ENCODE measurements around the gene TOX2. TPM values are rescaled to one million over a fixed set of nuclear protein-coding genes. Genes with fewer than 3 reads are reported as not detected.

The TOX2 gene
- total and polyA plus RNA-seq, 2 of the 8 experiments (the other 6 are each of a cell fraction or from before 2014, with no cell fraction given), result 1.8 to 3.4 TPM

- Histone ChIP-seq H3K4ac (replicated peaks; ENCODE audit: insufficient read length, low read depth, low read length) (no peak overlapping the region), H3K9ac (replicated peaks in 1 of 4; ENCODE audit: extremely low read depth in 1 of 4, low read depth in 3 of 4, low read length in 3 of 4) (no peak overlapping the region), H2AFZ (ENCODE audit: low read length) (no peak overlapping the region), H3K56ac (replicated peaks; ENCODE audit: insufficient read length, low read depth, low read length) (no peak overlapping the region), H3K23me2 (ENCODE audit: low read depth, low read length) (no peaks in the 10 kb centered on the region), H3K4me1 (replicated peaks in 1 of 4; ENCODE audit: control insufficient read depth in 3 of 4, insufficient read depth in 4 of 4, low read length in 3 of 4) (peaks cover 0 to 11% (median 3%) of the 10 kb centered on the region in 4 experiments; a peak in 2 of 7 replicates), H3K36me3 (ENCODE audit: control insufficient read depth in 2 of 4, insufficient read depth in 4 of 4, low read length in 3 of 4) (no peaks in the 10 kb centered on the region), H2BK120ac (replicated peaks; ENCODE audit: low read depth, low read length) (no peak overlapping the region), H3K27ac (ENCODE audit: low read depth, low read length) (no peak overlapping the region), H2BK12ac (ENCODE audit: low read depth, low read length) (no peak overlapping the region), H3K14ac (ENCODE audit: insufficient read length) (no peak overlapping the region), H3K4me2 (ENCODE audit: insufficient read depth in 1 of 2, low read depth in 2 of 2, low read length in 2 of 2) (no peak overlapping the region), H2AK5ac (ENCODE audit: low read depth, low read length) (no peak overlapping the region), H4K5ac (ENCODE audit: insufficient read length, low read depth, low read length) (no peak overlapping the region), H3K4me3 (ENCODE audit: extremely low read depth in 1 of 4, insufficient read depth in 2 of 4, low read depth in 3 of 4, low read length in 4 of 4) (no peak overlapping the region), H3K79me2 (ENCODE audit: control insufficient read depth in 1 of 2, insufficient read depth in 2 of 2, low read length in 2 of 2) (no peaks in the 10 kb centered on the region), H3K27me3 (replicated peaks in 1 of 4; ENCODE audit: control insufficient read depth in 3 of 4, extremely low read depth in 1 of 4, insufficient read depth in 3 of 4, low read length in 3 of 4) (no peaks in the 10 kb centered on the region), H3K18ac (ENCODE audit: extremely low read depth, low read length) (no peak overlapping the region), H4K20me1 (replicated peaks in 1 of 2; ENCODE audit: control insufficient read depth in 1 of 2, insufficient read depth in 2 of 2, low read length in 2 of 2) (no peaks in the 10 kb centered on the region), H2BK5ac (ENCODE audit: low read depth, low read length) (no peak overlapping the region), H3K9me3 (ENCODE audit: insufficient read depth in 2 of 2, low read depth in 1 of 2, low read length in 1 of 2) (no peaks in the 10 kb centered on the region), H3K23ac (ENCODE audit: insufficient read length) (no peak overlapping the region), H3K79me1 (ENCODE audit: low read depth, low read length) (no peaks in the 10 kb centered on the region), H2BK20ac (ENCODE audit: low read length) (no peak overlapping the region), H4K8ac (ENCODE audit: extremely low read depth, insufficient read depth, low read length) (no peak overlapping the region), H2BK15ac (ENCODE audit: low read length) (no peak overlapping the region), H4K91ac (replicated peaks; ENCODE audit: insufficient read length, low read length) (no peak overlapping the region)
- POLR2A ChIA-PET (ENCODE audit: partially characterized antibody), result no interaction called here
- TF ChIP-seq PHF8 (conservative IDR thresholded peaks at IDR 0.05; ENCODE audit: low read depth, low read length), result no peak
- TF ChIP-seq CEBPB (IDR thresholded peaks at IDR 0.05; ENCODE audit: low read depth, low read length), result no peak
- no peak for TF ChIP-seq RBBP5 (IDR thresholded peaks at IDR 0.05; ENCODE audit: borderline replicate concordance, low read depth, low read length)
- DNase-seq (ENCODE audit: low read depth in 1 of 2, low spot score in 2 of 2) (no peak), FAIRE-seq (no peak)
- 96% methylated on average over 11 of the region's 11 CpGs; no CpG with 5 or more reads in 1 of the 2 experiments for WGBS, 2 experiments (ENCODE audit: extremely low coverage in 1 of 2, insufficient coverage in 1 of 2, insufficient read length in 1 of 2, insufficient replicate concordance in 2 of 2, low coverage in 1 of 2, low lambda C conversion rate in 2 of 2, missing lambda C conversion rate in 1 of 2)
- CTCF ChIA-PET (ENCODE audit: partially characterized antibody), result no interaction called here
Measured at GRCh38 chr20:44017211-44017610, 102.6 kb downstream of the TOX2 start.

All from H1 (cell line).